HEK293T (cell line): ENCODE data around the gene LAMB1.

ENCODE experiments used
- ARNT ChIP-seq: fragments of 450-650 bp; IDR thresholded peaks from 2 replicates; pipeline ENCODE4 v1.6.1; 2017; ENCODE audit warnings: mild to moderate bottlenecking
- BHLHE40 ChIP-seq: fragments of 450-650 bp; IDR thresholded peaks from 2 replicates; pipeline ENCODE4 v1.6.1; 2016; ENCODE audit warnings: mild to moderate bottlenecking, moderate library complexity, borderline replicate concordance
- CTBP1 ChIP-seq: fragments of 450-650 bp; IDR thresholded peaks from 2 replicates; pipeline ENCODE4 v1.6.1; 2016; ENCODE audit warnings: borderline replicate concordance
- ELF4 ChIP-seq: fragments of 450-650 bp; IDR thresholded peaks from 2 replicates; pipeline ENCODE4 v1.6.1; 2017; ENCODE audit warnings: antibody characterized with exemption
- FOXK2 ChIP-seq: fragments of 450-650 bp; IDR thresholded peaks from 2 replicates; pipeline ENCODE4 v1.6.1; 2016; ENCODE audit warnings: mild to moderate bottlenecking
- FOXM1 ChIP-seq: fragments of 450-650 bp; IDR thresholded peaks from 2 replicates; pipeline ENCODE4 v1.6.1; 2017; ENCODE audit warnings: mild to moderate bottlenecking, borderline replicate concordance
- L3MBTL2 ChIP-seq: fragments of 450-650 bp; conservative IDR thresholded peaks from 2 replicates; pipeline ENCODE4 v1.6.1; 2016; ENCODE audit warnings: mild to moderate bottlenecking
- LEF1 ChIP-seq: fragments of 450-650 bp; IDR thresholded peaks from 2 replicates; pipeline ENCODE4 v1.6.1; 2017; ENCODE audit warnings: mild to moderate bottlenecking, borderline replicate concordance
- PKNOX1 ChIP-seq: fragments of 450-650 bp; IDR thresholded peaks from 2 replicates; pipeline ENCODE4 v1.6.1; 2016
- SP1 ChIP-seq: fragments of 450-650 bp; IDR thresholded peaks from 2 replicates; pipeline ENCODE4 v1.6.1; 2017
- SUZ12 ChIP-seq: fragments of 450-650 bp; IDR thresholded peaks from 2 replicates; pipeline ENCODE4 v1.6.1; 2016; ENCODE audit warnings: mild to moderate bottlenecking
- TARDBP ChIP-seq: fragments of 450-650 bp; IDR thresholded peaks from 2 replicates; pipeline ENCODE4 v1.6.1; 2016
- ZNF384 ChIP-seq: fragments of 450-650 bp; IDR thresholded peaks from 2 replicates; pipeline ENCODE4 v1.6.1; 2016

GRCh38 chr7:107907790-107908189 is 95.2 kb downstream of the LAMB1 start:
- TF ChIP-seq L3MBTL2 (no peak), PKNOX1 (no peak), FOXM1 (no peak), SP1 (no peak), ELF4 (no peak), TARDBP (no peak), SUZ12 (no peak), ARNT (no peak), CTBP1 (no peak), BHLHE40 (no peak), FOXK2 (no peak), ZNF384 (no peak), LEF1 (no peak)
